Anterior cingulate cortex (tissue), 58 donors: ENCODE data around the gene AGK.
"Not testable (repeated sequence)": the region's sequence is repeated elsewhere in the genome, so short reads cannot be mapped to it uniquely, and the experiment has no call there.

Experiments
- DNase-seq, 58 donors: peaks; one replicate each; lab custom pipeline; 2025; lab: John Stamatoyannopoulos, UW

AGK gene

DNA sequence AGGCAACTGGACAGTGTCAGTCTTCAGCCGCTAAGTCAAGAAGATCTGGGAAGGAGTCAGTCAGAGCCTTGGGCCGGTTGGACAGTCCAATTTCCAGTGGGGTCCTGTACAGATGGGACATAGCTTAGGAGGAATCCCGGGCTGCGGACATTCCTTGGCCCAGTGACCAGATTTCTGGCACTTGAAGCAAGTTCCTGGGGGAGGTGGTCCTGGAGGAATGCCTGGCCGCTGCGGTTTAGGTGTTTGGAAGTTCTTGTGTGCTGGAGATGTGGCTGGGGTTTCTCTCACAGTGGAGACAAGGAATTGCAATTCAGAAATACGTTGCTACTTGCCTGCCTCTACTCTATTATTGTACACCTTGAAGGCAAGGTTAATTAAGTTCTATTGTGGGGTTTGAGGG is 30.9 kb downstream of the AGK start:
- DNase-seq, result not testable (repeated sequence)

DNA sequence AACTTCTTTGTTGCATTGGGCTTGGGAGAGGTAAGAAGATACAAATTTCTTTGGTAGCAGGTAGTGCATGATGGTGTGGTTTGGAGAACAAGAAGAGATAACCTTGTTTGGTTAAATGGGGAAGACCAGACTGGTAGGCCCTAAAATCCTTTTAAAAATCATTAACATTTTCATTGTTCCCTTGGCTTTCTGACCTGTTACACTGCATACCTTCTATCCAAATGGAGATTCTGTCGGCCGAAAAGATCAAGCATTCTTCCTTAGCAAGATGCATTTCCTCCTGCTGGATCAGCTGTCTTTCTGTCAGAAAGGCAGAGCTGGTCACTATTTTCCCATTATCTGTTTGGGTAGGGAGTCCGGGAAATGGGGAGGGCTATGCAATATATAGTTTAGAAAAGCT is 33.7 kb downstream of the AGK start:
- DNase-seq, result no peak

DNA sequence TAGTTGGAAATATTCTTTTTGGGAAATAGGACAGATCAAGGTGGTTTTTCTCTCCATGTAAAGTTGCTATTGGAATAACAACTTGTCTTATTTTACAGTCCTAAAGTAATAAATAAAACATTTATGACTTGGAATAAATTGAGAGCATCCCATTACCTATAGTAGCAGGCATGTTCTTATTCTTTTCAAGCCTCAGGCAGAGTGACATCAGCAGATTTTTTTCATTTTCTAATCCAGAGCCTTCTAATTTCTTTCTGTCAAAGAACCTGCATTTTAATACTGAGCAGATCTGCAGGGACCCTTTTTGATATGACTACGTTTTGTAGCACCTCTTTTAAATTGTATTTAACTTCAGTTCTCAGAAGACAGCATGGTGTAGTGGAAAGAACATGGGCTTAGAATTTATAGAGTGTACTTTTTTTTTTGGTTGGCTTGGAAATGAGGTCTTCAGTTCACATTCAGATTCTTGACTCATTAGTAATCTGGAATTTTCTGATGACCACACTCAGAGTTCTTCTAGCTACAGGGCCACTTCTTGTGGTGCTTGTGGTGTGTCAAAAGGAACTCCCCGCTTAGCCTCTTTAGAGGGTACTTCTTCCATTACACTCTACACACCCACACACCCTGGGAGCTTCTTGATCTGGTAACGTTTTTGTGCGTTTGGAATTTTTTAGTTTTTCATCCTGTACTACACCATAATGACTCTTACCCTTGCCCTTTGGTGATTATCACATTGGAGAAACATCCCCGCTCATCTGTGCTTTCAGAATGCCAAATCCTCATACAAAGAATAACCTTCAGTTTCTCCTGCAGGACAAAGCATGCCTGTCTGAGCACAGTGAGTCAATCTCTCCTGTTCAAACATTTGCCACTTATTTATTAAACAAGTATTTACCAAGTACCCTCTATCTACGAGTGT is 34.6 kb downstream of the AGK start:
- no peak for DNase-seq

- no peak for DNase-seq
These were observed 35.7 kb downstream of the AGK start for GRCh38 chr7:141586878-141587277.

GRCh38 chr7:141587304-141587703 is 36.1 kb downstream of the AGK start:
- DNase-seq, result no peak

GRCh38 chr7:141588912-141589311 is 37.7 kb downstream of the AGK start:
- no peak for DNase-seq

DNA sequence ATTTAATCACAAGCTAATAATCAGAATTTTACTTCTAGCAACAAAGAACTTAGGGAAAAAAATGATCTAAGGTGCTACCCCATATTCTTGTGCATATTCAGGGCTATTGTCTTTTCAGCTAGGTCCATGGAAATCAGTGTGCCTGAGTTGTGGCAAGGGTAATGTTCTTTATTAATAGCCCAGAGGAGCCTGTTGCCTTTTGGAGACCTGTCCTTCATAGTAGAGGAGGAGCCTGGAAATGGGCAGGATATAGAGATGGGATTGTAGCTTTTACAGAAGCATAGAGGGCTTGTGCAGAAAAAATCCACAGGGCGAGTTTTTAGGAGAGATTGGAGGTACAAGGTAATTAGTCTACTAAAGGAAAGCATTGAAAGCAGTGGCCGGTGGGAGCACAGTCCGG is 38.9 kb downstream of the AGK start:
- no peak for DNase-seq

- DNase-seq, result no peak
These were observed 39.5 kb downstream of the AGK start for GRCh38 chr7:141590666-141591065.

GRCh38 chr7:141593134-141593533 is 41.9 kb downstream of the AGK start:
- peak in 25 of 58 donors; percentile 2 to 75 (median 21) for DNase-seq

DNA sequence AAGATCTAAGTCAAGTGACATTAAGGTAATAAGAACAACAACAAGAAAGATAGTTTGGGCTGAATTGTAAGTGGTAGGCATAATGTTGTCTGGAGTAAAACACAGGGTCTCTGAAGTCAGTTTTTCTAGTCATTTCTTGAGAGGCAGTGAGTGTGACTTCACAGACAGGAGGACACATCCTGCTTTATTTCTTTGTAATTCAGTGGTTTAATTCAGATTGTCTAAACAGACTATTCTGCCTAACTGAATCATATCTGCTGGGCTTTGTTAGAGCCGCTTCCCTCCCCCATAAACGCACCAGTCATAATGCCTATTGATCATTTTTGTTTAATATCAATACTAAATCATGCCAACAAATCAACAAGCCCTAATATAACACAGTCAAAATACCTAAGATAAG is 46.8 kb downstream of the AGK start:
- DNase-seq, result no peak

GRCh38 chr7:141598408-141598807 is 47.2 kb downstream of the AGK start:
- DNase-seq, result no peak

- no peak for DNase-seq
These were observed 49.2 kb downstream of the AGK start for GRCh38 chr7:141600168-141601006.

- DNase-seq, result no peak
These were observed 58.4 kb downstream of the AGK start for GRCh38 chr7:141609576-141609975.

DNA sequence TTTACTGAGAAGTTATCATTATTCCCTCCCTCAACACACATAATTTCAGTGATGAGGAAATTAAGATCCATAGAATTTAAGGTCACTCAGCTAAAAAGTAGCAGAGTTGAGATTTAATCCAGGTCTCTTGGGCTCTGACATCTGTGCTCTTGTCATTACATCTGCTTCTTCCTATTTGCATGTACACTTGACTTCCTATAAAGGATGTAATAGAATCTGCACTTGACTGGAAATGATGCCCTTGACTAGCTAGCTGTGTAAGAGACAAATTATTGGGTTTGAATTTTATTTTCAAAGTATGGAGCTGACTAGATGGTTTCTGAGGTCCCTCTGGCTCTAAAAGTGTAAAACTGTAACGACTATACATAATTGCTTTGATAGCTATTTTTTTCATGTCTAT is 59.5 kb downstream of the AGK start:
- DNase-seq, result no peak

DNA sequence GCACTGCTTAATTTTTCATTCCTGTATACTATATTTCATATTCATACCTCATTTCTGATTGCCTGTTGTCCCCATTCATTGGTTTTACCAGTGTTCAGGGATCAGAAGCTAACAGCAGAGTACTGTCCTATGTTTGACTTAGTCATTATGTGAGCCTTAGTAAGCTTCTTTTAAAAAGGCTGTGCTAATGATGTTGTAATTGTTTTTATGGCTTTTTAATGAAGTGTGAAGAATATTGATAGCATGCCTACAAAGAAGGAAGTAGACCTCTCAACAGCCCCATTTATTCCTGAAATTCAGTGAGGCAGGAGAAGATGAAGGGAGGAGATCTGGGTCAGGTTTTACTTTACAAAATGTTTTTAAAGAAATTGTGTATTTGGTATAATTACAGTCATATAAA is 61.7 kb downstream of the AGK start:
- no peak for DNase-seq

GRCh38 chr7:141617280-141617679 is 66.1 kb downstream of the AGK start:
- DNase-seq, result no peak

DNA sequence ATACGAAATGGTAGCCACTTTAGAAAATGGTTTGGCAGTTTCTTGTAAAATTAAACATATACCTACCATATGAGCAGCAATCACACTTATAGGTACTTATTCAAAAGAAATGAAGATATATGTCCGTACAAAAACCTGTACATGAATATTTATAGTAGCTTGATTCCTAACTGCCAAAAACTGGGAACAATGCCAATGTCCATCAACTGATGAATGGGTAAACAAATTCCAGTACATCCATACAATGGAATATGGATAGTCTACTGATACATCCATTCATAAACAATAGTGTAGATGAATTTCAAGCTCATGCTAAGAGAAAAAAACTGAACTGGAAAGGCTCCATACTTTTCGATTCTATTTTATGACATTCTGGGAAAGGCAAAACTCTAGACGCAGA is 68.5 kb downstream of the AGK start:
- no peak for DNase-seq

DNA sequence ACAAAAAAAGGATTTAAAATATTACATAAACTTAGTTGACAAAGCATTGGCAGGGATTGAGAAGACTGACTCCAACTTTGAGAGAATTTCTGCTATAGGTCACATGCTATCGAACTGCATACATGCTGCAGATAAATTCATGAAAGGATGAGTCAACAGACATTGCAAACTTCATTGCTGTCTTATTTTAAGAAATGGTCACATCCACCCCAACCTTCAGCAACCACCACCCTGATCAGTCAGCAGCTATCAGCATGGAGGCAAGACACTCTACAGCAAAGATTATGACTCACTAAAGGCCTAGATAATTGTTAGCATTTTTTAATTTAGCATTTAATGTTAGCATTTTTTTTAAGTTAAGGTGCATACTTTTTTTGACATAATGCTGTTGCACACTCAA is 73.6 kb downstream of the AGK start:
- no peak for DNase-seq

- no peak for DNase-seq
These were observed 79.4 kb downstream of the AGK start for GRCh38 chr7:141630621-141631020.

- no peak for DNase-seq
These were observed 80.3 kb downstream of the AGK start for GRCh38 chr7:141631525-141631924.

DNA sequence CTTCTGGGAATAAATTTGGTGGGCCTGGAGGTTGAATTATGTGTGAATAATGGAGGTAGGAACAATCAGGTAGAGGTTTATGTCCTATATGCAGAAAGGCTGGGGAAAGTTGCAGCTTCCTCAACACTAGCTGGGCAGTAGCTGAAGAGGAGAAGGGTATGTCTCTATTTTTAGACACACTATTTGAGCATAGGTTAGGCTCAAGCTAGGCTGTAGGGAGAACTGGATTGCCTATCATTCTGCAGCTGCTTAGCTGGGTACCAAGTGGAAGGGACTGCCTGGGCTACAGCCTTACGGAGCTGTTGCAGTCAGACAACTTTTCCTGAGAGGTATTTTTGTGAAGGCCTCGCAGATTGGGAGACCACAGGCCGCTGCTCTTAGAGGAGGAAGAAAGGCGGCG is 82.9 kb downstream of the AGK start:
- DNase-seq, result no peak

DNA sequence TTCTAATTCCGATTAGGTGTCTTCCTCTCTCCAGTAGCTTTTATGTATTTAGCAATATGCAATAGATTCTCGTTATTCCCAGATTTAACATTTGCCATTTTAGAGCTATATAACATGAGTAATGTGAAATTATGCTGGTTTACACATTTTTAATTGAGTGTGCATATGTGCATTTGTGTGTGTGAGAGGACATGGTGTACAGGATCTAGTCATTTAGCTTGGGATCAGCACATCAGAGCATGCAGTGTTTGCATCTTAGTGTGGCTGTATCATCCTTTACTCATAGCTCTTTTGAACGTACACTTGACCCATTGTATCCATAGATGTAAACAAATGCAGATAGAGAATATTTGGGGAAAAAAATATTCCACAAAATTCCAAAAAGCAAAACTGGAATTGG is 84.8 kb downstream of the AGK start:
- no peak for DNase-seq
